HG02943 (cell line): ENCODE results near the gene ZFAND3.
"Not testable (repeated sequence)": the region's sequence is repeated elsewhere in the genome, so short reads cannot be mapped to it uniquely, and the experiment has no call there.

Experiments
- ATAC-seq: cut with Tn5 transposase; IDR thresholded peaks from one replicate; pipeline ENCODE4 v1.9.1; 2021; ENCODE audit warnings: mild to moderate bottlenecking, low read depth, moderate library complexity; ENCODE audit not compliant: unreplicated experiment

ZFAND3 gene

DNA sequence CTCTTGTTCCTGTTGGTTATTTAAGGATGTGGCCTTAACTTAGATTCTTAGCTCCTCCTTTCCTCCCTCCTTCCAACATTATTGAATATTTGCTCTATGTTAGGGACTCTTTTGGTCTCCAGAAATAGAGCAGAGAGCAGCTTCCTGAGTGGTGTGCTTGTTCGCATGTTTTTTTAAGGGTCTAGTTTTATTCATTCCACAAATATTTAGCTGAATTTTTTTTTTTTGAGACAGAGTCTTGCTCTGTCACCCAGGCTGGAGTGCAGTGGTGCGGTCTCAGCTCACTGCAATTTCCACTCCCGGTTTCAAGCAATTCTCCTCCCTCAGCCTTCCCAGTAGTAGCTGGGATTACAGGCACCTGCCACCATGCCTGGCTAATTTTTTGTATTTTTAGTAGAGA, 169.2 kb downstream of the ZFAND3 start:
- no peak for ATAC-seq

DNA sequence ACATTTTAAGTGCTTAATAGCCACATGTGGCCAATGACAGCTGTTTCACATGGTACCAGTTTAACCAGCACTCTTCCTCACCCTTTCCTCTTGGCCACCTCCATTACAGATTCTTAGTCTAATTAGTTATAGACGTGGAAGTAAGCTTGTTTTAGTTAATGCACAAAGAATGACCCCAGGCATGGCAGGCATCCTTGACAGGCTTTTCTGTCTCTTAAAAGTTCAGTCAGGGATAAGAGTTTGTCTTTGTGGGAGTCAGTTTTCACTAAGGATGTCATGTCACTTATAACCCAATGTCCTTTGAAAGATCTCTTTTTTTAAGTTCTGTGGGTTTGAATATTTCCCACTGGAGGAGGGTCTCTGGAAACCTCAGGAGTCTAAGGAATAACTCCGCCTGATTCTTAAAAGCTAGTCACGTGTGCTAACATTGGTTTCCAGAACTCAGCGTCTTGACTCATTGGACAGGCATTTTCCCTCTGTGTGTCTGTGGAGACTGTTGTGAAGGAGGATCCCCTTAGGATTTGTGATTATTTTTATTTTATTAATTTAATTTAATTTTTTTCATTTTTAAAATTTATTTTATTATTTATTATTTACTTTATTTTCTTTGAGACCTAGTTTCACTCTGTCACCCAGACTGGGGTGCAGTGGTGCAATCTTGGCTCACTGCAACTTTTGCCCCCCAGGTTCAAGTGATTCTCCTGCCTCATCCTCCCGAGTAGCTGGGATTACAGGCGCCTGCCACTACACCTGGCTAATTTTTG, 171.4 kb downstream of the ZFAND3 start:
- no peak for ATAC-seq

DNA sequence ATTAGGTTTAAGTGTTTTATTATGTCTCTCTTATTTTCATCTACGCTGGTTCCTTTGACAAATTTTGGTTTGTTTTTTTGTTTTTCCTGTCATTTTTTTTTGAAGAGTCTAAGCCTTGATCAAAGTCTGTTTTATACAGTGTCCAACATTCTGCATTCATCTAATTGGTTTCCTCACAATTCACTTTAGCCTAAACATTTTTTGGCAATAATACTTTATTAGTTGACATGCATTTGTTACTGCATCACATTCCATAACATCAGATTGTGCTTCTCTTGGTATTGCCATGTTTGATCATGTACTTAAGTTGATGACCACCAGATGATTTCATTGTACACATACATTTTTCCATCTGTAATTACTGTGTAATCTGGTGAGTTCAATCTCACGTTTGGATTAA, 173.2 kb downstream of the ZFAND3 start:
- ATAC-seq: no peak

DNA sequence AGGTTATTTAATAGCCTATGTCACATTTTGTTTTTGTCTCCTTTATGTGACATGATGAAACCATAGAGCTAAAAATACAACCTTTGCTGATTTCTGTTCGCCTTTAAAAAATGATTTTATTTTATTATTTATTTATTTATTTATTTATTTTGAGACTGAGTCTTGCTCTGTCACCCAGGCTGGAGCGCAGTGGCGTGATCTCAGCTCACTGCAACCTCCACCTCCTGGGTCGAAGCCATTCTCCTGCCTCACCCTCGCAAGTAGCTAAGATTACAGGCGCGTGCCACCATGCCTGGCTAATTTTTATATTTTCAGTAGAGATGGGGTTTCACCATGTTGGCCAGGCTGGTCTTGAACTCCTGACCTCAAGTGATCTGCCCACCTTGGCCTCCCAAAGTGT, 173.7 kb downstream of the ZFAND3 start:
- not testable (repeated sequence) for ATAC-seq

DNA sequence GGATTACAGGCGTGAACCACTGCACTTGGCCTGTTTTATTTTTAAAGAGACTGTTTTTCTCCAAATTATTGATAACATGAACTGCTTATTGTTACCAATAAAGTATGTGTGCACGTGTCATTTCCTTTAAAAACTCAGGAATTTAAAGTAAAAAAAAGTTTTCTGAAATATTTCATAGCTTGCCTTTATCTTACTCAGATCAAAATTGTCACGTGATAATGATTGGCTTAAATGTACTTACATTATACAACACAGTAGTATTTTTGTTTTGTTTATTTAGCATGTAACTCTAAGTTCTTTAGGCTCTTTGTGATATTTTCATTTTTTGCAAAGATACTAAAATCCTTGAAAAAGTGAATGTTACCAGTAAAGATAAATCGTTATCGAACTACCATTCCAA, 174.1 kb downstream of the ZFAND3 start:
- ATAC-seq: no peak

DNA sequence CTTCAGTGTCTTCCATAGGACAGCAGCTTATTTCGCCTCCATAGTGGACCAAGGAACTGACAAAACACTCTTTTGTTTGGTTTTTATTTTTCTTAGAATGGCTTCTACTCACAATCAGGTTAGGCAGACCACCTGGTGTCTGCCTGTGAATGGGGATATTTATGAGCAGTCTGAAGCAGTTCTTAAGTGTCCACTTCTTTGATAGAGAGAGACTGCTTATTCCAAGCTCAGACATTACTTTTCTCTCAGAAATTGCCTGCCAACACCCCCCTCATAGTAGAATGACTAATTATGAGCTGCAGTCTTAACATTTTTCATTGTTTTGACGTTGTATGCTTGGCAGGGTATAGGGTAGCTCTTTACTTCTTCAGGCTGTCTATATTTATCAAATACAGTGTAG, 174.7 kb downstream of the ZFAND3 start:
- no peak for ATAC-seq

DNA sequence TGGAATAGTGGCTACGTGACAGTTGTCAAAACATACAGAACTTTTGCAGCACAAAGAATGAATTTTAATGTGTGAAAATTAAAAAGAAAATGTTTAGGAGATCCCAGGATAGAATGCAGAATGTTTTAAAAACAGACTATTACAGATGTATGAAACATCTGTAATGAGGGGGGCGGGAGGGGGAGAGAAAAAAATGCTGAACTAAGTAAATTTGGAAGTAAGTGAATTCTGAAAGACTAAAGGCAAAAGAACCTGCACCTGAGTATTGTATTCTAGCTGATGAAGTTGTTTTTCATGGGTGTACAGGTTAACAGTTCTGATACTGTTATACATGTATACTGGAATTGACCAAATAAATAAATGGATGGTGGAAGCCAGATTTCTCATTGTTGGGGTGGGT, 178.8 kb downstream of the ZFAND3 start:
- no peak for ATAC-seq

DNA sequence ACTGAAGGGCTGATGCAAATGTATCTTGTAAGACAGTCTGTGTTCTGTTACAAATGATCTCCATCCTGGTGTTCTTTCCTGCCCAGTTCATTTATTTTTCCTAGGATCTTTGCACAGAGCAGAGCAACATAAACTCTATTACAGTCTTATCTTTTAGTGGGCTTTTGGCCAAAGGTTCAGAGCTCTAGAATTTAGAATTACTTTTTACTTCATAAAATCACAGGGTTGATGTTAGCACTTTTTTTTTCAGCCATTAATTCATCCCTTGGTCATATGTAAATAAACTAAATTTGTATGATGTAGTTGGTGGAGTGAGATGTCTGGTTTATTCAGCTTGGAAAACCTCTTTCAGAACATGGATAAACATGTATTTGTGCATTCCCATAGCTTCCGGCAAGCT, 181.9 kb downstream of the ZFAND3 start:
- no peak for ATAC-seq

DNA sequence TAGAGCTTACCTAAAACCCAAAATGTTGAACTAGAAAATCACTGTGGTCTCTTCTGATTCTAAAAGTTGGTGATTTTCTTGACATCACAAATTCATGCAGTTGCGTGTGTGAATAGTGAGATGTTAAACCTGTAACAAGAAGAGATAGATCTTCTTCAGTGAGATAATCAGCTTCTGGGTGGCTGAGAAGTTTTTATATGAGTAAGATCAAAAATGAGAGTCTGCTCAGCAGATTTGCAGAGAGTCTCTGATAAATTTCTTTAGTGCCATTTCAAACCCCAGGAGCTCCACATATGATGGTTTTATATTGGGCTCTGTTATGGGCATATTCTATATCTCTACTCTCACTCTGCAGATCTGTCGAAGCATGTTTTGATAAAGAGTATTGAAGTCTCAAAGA, 185.4 kb downstream of the ZFAND3 start:
- ATAC-seq: no peak

DNA sequence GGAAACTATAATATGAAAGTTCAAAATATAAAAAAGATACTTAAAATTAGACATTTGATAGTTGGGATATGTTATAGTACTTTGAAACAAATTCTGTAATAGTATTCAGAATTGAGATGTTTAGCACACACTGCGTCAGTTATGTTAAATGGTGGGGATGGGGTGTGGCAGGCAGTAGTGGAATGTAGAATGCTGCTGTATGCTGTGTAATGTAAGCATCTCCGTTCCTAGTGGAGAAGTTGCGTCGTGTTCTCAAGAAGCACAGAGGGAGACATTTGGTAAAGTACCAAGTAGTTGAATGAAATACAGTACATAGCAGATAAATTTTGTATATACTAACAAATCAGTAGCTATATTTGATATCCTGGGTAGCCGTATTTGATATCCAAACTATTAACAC, 192.4 kb downstream of the ZFAND3 start:
- no peak for ATAC-seq

DNA sequence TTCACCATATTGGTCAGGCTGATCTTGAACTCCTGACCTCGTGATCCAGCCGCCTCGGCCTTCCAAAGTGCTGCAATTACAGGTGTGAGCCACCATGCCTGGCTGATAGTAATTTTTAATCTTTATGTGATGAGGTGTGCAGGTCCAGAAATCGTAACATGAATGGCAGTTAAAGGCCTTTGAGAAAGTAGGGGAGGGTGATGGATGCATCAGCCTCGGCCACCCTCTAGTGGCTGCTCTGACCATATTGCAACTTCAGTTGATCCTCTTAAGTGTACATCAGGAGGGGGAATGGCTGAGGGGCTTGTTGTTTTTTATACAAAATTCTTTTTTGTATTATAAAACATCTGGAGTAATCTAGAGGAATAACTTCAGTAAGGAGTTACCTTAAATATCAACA, 193.0 kb downstream of the ZFAND3 start:
- no peak for ATAC-seq

DNA sequence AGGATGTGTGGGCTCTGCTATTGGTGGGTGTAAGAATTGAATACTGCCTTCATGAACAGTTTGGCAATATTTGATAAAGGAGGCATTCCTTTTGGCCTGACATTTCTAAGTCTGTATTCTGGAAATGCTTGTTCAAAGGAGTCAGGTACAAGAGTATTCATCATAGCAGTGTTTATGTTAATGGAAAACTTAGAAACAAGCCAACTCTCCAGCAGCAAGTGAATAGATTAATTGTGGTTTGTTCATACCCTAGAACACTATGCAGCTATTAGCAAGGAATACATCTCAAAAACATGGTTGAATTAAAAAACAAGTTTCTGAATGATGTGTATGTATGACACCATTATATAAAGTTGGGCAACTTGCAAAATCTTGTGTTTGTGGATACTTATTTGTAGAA, 195.8 kb downstream of the ZFAND3 start:
- no peak for ATAC-seq

DNA sequence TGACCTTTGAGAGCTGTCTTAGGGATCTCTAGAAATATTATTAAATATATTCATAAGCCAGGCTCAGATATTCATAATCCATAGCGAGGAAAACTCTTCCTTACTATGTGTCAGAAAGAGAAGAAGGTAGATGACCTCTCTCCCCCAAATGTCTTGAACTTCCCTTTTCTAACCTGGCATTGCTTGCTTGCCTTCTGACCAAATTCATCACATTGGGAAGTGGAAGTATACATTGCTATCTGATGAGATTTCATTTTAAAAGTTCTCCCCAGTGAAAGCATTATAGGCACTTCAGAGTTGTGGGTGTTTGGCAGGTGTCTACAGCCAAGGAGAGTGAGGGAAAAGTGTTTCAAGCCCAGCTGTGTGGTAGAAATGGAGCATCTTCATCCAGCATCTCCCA, 197.3 kb downstream of the ZFAND3 start:
- ATAC-seq: no peak

DNA sequence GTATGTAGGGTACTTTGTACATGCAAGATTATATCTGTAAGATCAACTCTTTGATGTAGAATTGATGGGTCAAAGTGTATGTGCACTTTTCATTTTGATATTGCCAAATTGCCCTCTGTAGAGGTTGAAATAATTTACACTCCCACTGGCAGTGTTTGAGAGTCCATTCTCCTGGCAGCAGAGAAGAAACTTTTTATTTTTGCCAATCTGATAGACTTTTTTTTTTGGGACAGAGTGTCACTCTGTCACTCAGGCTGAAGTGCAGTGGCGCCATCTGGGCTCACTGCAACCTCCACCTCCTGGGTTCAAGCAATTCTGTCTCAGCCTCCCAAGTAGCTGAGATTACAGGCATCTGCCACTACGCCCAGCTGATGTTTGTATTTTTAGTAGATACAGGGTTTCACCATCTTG, 199.2 kb downstream of the ZFAND3 start:
- ATAC-seq: no peak

DNA sequence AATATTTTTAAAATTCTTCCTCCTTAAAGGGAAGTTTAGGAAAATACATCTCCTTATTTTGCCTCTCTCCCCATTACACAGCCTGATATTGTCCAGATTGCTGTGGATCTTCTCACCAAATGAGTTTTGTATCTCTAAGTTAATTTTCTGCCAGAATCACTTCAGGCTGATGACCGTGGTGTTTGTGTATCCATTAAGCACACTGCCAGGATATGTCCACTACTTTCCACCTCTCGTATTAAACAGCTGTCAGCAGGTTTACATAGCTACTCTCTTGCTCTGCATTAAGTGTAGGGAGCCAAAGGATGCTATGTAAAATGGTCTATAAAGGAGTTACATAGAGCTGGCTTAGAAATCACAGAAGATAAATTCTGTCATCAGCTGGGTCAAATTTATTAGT, 201.1 kb downstream of the ZFAND3 start:
- ATAC-seq: no peak

DNA sequence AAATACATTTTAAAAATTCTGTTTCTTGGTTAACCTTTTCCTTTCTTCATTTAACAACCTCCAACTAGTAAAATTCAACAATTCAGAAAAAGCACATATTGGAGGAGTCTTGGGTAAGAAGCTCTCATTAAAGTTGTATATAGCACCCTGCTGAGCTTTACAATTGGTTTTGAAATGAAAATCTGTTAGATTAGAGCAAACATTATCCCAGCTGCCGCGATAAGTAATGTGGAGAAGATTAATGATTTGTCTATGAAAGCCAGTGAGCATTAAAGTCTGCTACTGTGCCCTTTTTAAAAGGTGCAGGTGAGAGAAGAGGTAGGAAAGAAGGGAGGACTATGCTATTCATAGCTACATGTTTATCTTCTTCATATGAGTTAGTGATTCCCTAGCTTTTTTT, 201.5 kb downstream of the ZFAND3 start:
- no peak for ATAC-seq

DNA sequence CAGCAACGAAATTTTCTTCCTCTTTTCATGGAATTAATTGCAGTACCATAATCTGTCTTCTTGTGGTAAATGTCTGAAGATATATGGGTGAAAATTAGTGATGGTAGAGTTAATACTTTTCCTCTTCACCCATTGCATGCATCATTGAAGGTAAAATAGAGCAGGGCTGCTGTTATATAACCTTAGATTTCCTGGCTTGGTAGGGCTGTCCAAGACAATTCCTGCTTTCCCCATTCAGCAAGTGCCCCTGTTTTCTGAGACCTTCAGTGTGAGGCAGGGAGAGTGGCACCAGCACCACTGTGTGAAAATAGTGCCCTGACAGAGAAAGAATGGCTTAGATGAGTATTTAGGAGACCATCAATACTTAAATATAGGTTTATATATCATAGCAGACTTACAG, 202.0 kb downstream of the ZFAND3 start:
- no peak for ATAC-seq

DNA sequence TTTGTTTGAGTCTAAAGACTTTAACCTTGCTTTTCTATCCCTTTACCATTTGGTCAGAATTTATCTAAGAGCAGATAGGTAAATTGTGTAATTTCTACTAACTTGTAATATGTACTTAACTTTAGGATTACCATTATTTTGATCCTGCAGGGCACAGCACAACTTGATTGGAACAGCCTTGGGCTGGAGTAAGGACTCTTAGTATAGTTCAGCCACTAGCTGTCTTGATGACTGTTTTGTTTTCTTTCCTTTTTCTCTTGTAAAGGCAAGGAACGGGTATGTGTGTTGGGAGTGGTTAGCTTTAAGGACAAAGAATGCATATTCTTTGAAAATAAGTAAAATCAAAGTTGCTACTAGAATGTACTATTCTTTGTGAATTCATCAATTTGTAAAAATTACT, 203.2 kb downstream of the ZFAND3 start:
- ATAC-seq: no peak

DNA sequence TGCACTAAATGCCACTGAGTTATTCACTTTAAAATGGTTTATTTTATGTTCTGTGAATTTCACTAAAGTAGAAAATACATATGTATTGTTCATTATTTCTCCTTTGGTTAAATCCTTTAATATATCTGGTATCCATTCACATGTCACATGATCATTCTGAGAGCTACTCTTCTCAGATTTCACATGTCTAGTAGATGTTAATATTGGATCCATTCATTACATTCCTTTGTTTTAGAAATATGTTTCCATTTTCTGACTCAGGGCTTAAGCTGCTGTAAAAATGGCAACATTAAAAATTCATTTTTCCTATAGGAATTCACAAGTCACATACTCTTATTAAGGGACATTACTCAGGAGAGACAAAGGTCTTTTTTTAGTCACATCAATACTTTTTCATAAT, 205.4 kb downstream of the ZFAND3 start:
- ATAC-seq: no peak

DNA sequence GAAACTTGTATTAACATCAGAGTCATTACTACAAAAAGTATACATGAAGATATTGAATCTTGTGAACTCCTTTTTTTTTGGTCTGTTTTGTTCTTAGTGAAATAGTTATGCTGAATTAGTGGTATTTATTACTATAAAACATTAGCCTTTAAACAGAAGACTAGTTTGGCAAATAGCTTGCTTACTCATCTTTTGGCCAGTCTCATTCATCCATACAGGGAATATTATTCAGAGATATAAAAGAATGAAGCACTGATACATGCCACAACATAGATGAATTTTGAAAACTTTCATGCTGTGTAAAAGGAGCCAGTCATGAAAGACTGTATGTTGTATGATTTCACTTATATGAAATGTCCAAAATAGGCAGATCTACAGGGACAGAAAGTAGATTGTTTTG, 205.9 kb downstream of the ZFAND3 start:
- no peak for ATAC-seq

DNA sequence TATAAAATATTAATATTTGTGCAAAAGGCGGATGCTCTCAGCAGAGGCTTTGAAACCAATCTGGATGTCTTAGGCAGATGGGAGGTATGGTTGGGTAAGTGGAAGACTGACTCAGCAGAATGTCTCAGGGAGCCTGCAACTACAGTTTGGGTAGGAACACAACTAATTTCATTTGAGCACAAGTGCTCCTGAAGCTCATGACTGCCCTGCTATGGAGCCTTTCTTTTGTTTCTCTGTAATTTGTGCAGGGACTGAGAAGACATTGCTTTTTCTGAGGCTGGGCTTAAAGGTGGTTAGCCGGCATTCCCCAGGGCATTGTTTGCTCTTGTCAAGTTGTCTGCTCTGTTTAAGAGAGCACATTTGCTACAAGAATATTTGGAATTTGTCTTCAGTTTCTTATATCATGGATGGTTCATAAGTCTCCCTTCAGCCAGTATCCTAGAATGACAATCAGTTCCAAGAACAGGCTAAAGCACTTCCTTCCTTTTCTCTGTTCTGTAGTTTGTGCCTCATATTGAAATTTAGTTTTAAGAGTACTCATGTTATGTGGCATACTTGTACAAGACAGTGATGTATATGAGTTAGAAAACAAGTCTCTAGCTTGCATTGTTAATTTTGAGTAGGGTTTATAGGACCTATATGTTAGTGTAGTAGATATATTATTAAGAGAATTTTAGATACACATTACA, 208.3 kb downstream of the ZFAND3 start:
- no peak for ATAC-seq

DNA sequence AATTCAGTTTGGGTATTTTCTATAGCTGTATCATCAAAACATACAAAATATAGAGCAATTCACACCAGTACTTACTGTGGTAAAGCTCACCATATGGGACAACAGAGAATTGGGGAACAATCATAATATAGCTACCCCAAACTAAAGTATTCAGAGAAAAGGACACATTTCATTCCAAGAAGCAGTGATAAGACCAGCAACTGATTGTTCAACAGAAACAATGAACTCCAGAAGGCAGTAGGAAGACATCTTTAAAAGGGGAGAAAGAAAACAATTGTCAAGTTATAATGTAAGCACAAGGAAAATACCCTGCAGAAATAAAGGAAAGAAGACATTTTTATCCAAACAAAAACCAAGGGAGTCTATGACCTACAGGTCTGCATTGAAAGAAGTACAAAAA, 210.9 kb downstream of the ZFAND3 start:
- no peak for ATAC-seq
